Effector memory CD4-positive, alpha-beta T cell (primary cell): ENCODE results near the gene ACRBP.
"Not testable (repeated sequence)": the region's sequence is repeated elsewhere in the genome, so short reads cannot be mapped to it uniquely, and the experiment has no call there.

ENCODE experiments used
- DNase-seq, 3 donors: peaks; one replicate each; pipeline ENCODE4 v3.0.0-alpha.2; 2020
- H3K27ac ChIP-seq: 2 replicates; pipeline ENCODE4 v1.7.0; 2013; ENCODE audit warnings: mild to moderate bottlenecking, low read length, moderate library complexity; ENCODE audit not compliant: insufficient read depth, poor library complexity, severe bottlenecking
- H3K27me3 ChIP-seq: replicated peaks from 2 replicates; pipeline ENCODE4 v1.7.0; 2013; ENCODE audit warnings: mild to moderate bottlenecking, low read length; ENCODE audit not compliant: insufficient read depth, control insufficient read depth, poor library complexity, severe bottlenecking
- H3K36me3 ChIP-seq: 2 replicates; pipeline ENCODE4 v1.7.0; 2013; ENCODE audit warnings: mild to moderate bottlenecking, low read length, moderate library complexity; ENCODE audit not compliant: control insufficient read depth, insufficient read depth
- H3K4me1 ChIP-seq: 2 replicates; pipeline ENCODE4 v1.7.0; 2013; ENCODE audit warnings: low read length, mild to moderate bottlenecking; ENCODE audit not compliant: control insufficient read depth, insufficient read depth, poor library complexity, severe bottlenecking
- H3K4me3 ChIP-seq: 2 replicates; pipeline ENCODE4 v1.7.0; 2013; ENCODE audit warnings: low read length, low read depth, mild to moderate bottlenecking; ENCODE audit not compliant: insufficient read depth, poor library complexity, severe bottlenecking
- H3K9me3 ChIP-seq: 2 replicates; pipeline ENCODE4 v1.7.0; 2013; ENCODE audit warnings: mild to moderate bottlenecking, low read length, moderate library complexity; ENCODE audit not compliant: control insufficient read depth

The ACRBP gene

DNA sequence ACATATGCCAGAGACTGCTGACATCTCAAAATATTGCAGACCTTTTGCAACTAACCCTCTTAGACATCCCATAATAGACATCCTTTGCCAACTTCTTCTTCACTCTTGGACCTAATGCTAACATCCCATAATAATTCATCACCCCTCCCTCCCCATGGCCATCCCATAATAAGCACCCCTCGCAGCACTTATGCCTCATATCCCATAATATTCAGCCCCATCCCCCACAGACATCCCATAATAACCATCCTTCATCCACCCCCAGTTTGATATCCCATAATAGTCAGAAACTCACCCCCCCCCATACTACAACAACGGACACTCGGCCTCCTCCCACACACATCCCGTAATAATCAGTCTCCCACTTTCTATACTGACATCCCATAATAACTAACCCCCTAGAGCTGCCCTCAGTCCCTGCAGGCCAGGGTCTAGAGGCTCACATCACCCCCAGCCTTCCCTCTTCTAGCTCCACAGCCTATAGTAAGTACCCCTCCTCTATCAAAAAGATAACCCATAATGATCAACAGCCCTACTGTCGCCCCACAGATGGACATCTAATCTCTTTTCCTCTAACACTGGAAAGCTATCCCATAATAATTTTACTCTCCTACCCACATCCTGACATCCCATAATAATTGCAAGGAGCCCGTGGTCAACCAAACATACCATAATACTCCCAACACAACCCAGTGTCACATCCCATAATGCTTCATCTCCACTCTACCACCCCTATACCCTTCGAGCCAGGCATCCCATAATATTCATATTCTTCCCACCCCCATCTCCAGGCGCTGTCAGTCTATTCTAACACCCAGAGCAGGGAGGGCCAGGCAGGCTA, 39.3 kb downstream of the ACRBP start:
- Histone ChIP-seq H3K27me3 (no peaks in the 10 kb centered on the region), H3K9me3 (no peaks in the 10 kb centered on the region), H3K4me3 (no peak overlapping the region), H3K4me1 (peaks cover 44% of the 10 kb centered on the region), H3K27ac (peak overlapping the region; percentile 91), H3K36me3 (no peaks in the 10 kb centered on the region)
- DNase-seq = peak; percentile 41 to 62 (median 60)

DNA sequence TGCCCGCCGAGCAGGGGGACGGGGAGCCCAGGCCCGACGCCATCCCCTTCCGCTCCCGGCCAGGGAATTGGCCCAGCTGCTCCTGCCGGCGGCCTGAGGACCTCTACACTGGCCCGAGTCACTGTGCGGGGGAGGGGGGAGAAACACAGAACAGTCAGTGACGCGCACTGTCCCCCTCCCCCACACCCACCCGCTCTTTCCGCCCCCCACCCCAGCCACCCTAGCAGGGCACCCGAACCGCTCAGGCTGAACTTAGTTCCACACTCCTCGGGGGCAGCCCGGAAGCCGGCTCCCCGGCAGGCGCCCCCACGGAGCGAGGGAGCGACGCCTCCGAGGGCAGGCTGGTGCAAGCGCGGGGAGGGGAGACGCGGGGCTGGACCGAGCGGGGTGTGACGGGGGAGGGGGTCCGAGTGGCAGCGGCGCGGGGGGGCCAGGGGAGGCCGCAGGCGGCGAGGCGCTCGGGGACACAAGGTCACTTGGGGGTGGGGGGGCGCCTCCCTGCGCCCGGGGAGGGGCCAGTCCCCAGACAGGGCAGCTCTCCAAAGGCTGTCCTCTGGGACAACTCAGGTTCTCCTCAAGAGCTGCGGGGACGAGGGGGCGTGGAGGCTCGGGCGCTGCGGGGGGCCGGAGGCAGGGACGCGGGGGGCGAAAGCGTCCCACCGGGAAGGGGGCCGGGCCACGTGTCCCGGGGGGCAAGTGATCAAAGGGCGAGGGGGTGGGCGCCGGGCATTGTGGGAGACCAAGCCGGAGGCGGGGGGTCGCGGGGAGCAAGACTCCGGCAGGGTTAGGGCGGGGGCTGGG, 40.7 kb downstream of the ACRBP start:
- Histone ChIP-seq H3K9me3 (no peaks in the 10 kb centered on the region), H3K4me1 (peaks cover 37% of the 10 kb centered on the region), H3K36me3 (peaks cover 11% of the 10 kb centered on the region), H3K27ac (peak overlapping the region; percentile 91), H3K4me3 (peak overlapping the region; percentile 86), H3K27me3 (no peaks in the 10 kb centered on the region)
- peak; percentile 34 to 52 (median 50) for DNase-seq

DNA sequence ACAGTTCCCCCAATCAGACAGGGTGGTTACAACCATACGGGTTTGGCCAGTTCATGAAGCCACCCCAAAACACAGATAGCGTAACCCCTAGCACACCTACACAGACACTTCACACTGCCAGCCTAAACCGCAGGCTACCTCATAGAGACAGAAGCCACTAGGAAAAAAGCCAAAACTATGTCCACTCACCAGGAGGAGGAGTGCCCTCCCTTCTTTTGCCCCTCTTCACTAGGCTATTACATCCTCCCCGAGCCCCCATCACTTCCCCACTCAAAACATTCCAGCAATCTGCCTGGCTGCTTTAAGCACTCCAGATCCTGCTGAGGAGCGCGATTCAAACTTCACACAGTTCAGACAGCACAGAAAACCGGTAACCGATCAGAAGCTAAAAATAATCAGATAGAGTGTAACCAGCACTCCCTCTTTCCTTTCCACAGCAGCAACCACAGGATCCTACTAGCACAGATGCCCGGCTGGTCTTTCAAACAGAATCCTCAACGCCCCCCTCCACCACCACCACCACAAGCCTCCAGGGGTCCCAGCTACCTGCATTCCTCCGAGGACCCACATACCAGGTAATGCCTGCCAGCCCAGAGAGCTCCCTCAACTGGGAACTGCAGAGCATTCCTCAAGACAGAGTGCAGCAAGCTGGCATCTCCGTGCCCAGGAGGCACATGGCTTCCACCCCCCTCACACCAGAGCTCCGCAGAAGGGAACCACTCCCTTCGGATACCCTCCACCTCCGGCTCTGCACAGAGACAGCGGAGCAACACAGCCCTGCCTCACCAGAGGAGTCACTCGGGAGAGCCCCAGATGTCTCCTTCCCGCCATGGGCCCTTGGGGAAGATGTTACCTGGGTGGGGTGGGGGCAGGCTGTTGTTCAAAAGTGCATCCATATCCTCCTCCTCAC, 41.6 kb downstream of the ACRBP start:
- H3K36me3 ChIP-seq = peaks cover 20% of the 10 kb centered on the region
- H3K27ac ChIP-seq = peak overlapping the region; percentile 91
- H3K27me3 ChIP-seq = no peaks in the 10 kb centered on the region
- DNase-seq = peak in 2 of 3 donors; percentile 35 to 48
- H3K4me1 ChIP-seq = peaks cover 29% of the 10 kb centered on the region
- H3K9me3 ChIP-seq = no peaks in the 10 kb centered on the region
- peak overlapping the region; percentile 86 for H3K4me3 ChIP-seq

DNA sequence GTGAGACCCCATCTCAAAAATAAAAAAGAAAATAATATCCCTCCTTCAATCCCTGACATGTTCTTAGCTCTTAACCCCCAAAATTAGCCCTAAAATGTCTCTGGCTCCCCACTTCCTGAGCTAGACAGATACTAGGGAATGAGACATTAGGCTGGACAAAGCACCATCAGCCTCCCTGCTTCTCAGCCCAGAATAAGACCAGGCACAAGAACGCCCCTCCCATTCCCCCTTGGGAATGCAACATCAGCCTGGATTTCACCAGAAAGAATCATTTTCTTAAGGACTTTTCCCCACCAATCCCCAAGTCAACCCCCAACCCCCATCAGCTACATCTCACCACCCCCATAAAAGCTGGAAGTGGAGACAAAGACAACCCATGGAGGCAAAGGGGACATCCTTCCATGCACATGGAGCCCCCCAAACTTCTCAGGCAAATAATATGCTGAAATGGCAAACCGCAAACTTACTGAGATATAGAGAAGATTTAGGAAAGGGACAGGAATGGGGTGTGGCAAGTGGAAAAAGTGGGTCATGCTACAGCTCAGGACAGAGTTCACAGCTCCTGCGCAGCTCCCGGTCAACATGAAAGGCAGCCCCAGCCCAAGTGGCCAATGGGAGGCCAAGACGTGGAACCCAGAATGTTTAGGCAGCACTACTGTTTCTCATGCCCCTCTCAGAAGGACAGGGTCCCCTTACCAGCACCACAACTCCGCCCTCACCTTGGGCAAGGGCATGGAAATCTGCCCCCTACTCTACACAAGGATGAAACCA, 42.8 kb downstream of the ACRBP start:
- Histone ChIP-seq H3K4me1 (peaks cover 29% of the 10 kb centered on the region), H3K9me3 (no peaks in the 10 kb centered on the region), H3K36me3 (peaks cover 32% of the 10 kb centered on the region), H3K27ac (peak overlapping the region; percentile 91), H3K4me3 (peak overlapping the region; percentile 86), H3K27me3 (no peaks in the 10 kb centered on the region)
- no peak for DNase-seq

DNA sequence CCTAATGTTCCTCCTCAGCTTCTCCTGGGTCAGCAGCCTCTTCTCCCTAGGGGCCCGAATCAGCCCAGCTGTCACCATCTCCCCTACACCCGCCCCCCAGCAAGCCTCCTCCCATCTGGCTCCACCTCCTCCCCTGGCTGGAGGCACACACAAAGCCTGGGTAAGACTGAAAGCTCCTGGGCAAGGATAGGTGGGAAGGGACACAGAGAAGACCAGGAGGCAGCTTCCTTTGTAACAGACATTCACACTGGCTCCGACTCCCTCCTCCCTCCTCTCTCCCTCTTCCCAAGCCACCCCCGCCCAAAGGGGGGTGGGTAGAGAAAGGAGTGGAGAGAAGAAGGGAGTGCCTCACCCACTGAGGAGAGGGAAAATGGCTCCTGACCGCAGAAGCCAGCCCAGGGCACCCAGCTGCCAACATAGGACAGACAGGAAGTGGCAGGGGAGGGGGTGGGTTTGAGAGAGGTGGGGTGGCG, 44.1 kb downstream of the ACRBP start:
- Histone ChIP-seq H3K27ac (peak overlapping the region; percentile 61), H3K27me3 (no peaks in the 10 kb centered on the region), H3K4me1 (peaks cover 29% of the 10 kb centered on the region), H3K36me3 (peaks cover 45% of the 10 kb centered on the region), H3K9me3 (no peaks in the 10 kb centered on the region), H3K4me3 (peak overlapping the region; percentile 38)
- peak in 2 of 3 donors; percentile 29 to 32 for DNase-seq

DNA sequence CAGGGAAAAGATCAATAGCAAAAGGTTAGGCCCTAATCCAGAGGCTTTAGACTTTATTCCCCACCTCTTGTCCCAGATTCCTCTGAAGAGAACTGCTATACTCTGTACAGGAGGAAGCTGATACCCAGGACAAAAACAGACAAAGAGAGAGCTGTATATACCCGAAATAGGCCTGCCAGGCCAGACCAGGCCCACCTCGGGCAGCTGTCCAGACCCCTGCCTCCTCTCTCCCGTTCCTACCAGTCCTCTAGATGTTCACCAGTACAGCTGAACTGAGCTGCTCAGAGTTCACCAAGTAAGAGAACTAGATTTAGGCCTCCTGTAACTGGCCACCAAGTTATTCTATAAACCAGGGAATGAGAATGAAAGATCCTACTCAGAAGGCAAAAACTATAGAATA, 44.7 kb downstream of the ACRBP start:
- peaks cover 29% of the 10 kb centered on the region for H3K4me1 ChIP-seq
- peak overlapping the region; percentile 38 for H3K4me3 ChIP-seq
- no peaks in the 10 kb centered on the region for H3K9me3 ChIP-seq
- H3K36me3 ChIP-seq = peaks cover 51% of the 10 kb centered on the region
- no peak for DNase-seq
- H3K27me3 ChIP-seq = no peaks in the 10 kb centered on the region
- H3K27ac ChIP-seq = peak overlapping the region; percentile 61

DNA sequence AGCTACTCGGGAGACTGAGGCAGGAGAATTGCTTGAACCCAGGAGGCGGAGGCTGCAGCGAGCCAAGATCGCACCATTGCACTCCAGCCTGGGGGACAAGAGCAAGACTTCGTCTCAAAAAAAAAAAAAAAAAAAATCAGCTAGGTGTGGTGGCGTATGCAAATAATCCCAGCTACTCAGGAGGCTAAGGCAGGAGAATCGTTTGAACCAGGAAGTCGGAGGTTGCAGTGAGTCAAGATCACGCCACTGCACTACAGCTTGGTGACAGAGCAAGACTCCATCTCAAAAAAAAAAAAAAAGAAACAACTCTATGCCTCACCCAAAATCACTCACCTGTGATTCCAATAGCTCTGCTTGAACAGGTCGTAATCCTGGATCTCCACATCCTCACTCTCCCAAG, 51.6 kb downstream of the ACRBP start:
- not testable (repeated sequence) for DNase-seq, H3K4me3 ChIP-seq, H3K27ac ChIP-seq, H3K4me1 ChIP-seq, H3K9me3 ChIP-seq, H3K27me3 ChIP-seq
- H3K36me3 ChIP-seq = peaks cover 95% of the 10 kb centered on the region

DNA sequence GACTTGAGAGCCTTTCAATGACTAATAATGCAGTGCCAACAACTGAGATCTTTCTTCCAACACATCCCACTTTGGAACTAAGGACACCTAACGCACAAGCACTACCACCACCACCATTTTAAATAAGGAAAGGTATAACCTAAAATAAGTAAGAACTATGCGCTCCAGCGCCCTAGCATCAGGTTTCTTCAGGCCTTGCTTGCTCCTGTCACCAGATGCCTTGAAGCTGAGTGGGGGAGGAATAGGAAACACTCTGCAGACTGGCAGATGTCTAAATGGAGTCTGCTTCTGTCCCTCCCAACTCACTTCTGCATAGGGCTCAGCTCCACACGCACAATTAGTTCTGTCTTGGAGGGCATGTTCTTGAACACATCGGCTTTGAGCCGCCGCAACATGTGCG, 55.1 kb downstream of the ACRBP start:
- Histone ChIP-seq H3K4me3 (no peak overlapping the region), H3K27me3 (no peaks in the 10 kb centered on the region), H3K27ac (no peak overlapping the region), H3K9me3 (no peaks in the 10 kb centered on the region), H3K36me3 (peaks cover 93% of the 10 kb centered on the region), H3K4me1 (no peaks in the 10 kb centered on the region)
- no peak for DNase-seq
